Astrocyte of the cerebellum (primary cell): ENCODE data around the gene C1orf167.

ENCODE experiments used
- DNase-seq: peaks from one replicate; pipeline ENCODE4 v3.0.0-alpha.2; 2011; ENCODE audit warnings: low read depth
- H3K4me3 ChIP-seq: 2 replicates; pipeline ENCODE4 v1.5.1; 2011; ENCODE audit warnings: mild to moderate bottlenecking, low read depth, low read length, moderate library complexity
- CTCF ChIP-seq: IDR thresholded peaks from 2 replicates; pipeline ENCODE4 v1.5.1; 2012; ENCODE audit warnings: low read length, low read depth, moderate library complexity, mild to moderate bottlenecking; ENCODE audit errors: missing control alignments
- in situ Hi-C: cut with HindIII; loops from 2 replicates; pipeline ENCODE4 v1.10.0; 2017; ENCODE audit warnings: low sequenced_read_pairs

C1orf167 gene

DNA sequence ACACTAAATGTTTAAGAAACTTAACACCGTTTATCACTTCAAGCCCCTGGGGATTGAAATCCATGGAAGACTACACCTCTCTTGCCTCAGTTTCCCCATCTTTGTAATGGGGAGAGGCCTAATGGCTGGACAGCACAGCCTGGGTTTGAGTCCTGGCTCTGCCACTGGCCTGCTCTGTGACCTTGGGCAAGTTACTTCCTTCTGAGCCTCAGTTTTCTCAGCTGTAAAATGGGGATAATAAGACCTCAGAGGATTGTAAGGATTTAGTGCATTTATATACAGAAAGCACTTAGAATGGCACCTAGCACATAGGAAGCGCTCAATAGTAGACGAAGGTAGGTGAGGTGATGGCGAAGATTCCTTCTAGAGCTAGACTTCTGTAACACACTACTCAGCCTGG is 20.5 kb upstream of the C1orf167 start:
- in situ Hi-C loops, result no loop called here
- TF ChIP-seq CTCF, result no peak
- no peak overlapping the region for H3K4me3 ChIP-seq
- no peak for DNase-seq

GRCh38 chr1:11741919-11742558 is 20.0 kb upstream of the C1orf167 start:
- DNase-seq, result no peak
- H3K4me3 ChIP-seq, result no peak overlapping the region
- in situ Hi-C loops, result no loop called here
- TF ChIP-seq CTCF, result no peak

- in situ Hi-C loops, result no loop called here
- no peak overlapping the region for H3K4me3 ChIP-seq
- DNase-seq, result no peak
- TF ChIP-seq CTCF, result no peak
Observed at GRCh38 chr1:11744287-11744686, 17.7 kb upstream of the C1orf167 start.

GRCh38 chr1:11746092-11746491 is 15.9 kb upstream of the C1orf167 start:
- no peak for DNase-seq
- in situ Hi-C loops, result no loop called here

DNA sequence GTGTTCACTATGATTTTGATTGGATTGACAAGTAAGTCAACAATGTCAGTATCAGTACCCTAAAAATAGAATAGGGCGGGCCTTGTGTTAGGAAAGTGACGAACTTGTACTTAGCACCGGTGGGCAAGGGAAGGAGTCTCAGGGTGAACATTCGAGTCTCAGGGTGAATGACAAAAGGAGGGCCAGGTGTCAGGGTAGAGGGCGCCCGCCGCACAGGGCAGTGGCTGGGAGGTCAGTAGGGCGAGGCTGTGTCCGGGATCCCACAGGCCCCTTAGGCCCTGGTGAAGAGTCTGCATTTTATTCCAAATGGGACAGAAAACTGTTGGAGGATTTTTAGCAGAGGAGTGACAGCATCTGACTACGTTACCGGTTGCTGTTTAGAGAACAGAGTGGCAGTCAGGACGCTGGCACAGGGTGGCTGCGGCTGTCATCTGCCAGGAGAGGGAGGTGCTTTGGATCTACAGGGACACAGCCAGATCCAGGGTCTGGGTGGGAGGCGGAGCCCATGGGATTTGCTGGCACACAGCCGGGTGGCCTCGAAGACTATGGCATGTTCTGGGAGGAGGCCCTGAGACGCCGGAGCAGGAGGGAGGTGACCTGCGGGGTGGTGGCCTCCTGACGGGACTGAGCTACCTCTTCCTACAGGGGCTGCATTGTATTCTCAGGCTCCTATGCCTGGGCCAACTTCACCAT is 15.1 kb upstream of the C1orf167 start:
- no peak for TF ChIP-seq CTCF
- in situ Hi-C loops, result no loop called here
- no peak for DNase-seq
- H3K4me3 ChIP-seq, result no peak overlapping the region

More at GRCh38 chr1:11746092-11746491, 15.9 kb upstream of the C1orf167 start:
- TF ChIP-seq CTCF, result no peak
- no peak overlapping the region for H3K4me3 ChIP-seq

GRCh38 chr1:11748294-11749202 is 13.4 kb upstream of the C1orf167 start:
- no peak for TF ChIP-seq CTCF
- DNase-seq, result no peak
- in situ Hi-C loops, result no loop called here
- no peak overlapping the region for H3K4me3 ChIP-seq
